Neural cell (in vitro differentiated cells): ENCODE measurements around the gene GJB3.
"Not testable (repeated sequence)": the region's sequence is repeated elsewhere in the genome, so short reads cannot be mapped to it uniquely, and the experiment has no call there.

Source experiments
- EP300 ChIP-seq: fragments of 450-650 bp; conservative IDR thresholded peaks from 2 replicates; pipeline ENCODE4 v1.6.1; 2014; ENCODE audit warnings: antibody characterized with exemption, mild to moderate bottlenecking, moderate library complexity; ENCODE audit not compliant: poor library complexity, severe bottlenecking
- EZH2 ChIP-seq: fragments of 200-600, 300-800 bp; shearing (Covaris generic), sonication (generic); IDR thresholded peaks from 2 replicates; pipeline ENCODE4 v1.6.1; 2014; ENCODE audit warnings: antibody characterized with exemption, low read length, borderline replicate concordance, mild to moderate bottlenecking; ENCODE audit not compliant: insufficient read depth, poor library complexity, severe bottlenecking
- MXI1 ChIP-seq: fragments of 450-650 bp; conservative IDR thresholded peaks from 2 replicates; pipeline ENCODE4 v1.6.1; 2014; ENCODE audit warnings: antibody characterized with exemption, mild to moderate bottlenecking; ENCODE audit not compliant: poor library complexity, severe bottlenecking
- POLR2AphosphoS5 ChIP-seq: IDR thresholded peaks from 2 replicates; pipeline ENCODE4 v1.6.1; 2012
- SMC3 ChIP-seq: fragments of 450-650 bp; conservative IDR thresholded peaks from 2 replicates; pipeline ENCODE4 v1.6.1; 2014; ENCODE audit warnings: antibody characterized with exemption, mild to moderate bottlenecking, moderate library complexity; ENCODE audit not compliant: poor library complexity
- TAF1 ChIP-seq: IDR thresholded peaks from 2 replicates; pipeline ENCODE4 v1.6.1; 2012; ENCODE audit warnings: low read depth
- TF ChIP-seq, protein P1 (sequence below): fragments of 450-650 bp; IDR thresholded peaks from 2 replicates; pipeline ENCODE4 v1.5.1; 2014; ENCODE audit warnings: antibody characterized with exemption, mild to moderate bottlenecking, moderate library complexity; ENCODE audit not compliant: poor library complexity, severe bottlenecking
- TF ChIP-seq, protein P2 (sequence below): IDR thresholded peaks from 2 replicates; pipeline ENCODE4 v1.6.1; 2012; ENCODE audit warnings: borderline replicate concordance

DNA sequence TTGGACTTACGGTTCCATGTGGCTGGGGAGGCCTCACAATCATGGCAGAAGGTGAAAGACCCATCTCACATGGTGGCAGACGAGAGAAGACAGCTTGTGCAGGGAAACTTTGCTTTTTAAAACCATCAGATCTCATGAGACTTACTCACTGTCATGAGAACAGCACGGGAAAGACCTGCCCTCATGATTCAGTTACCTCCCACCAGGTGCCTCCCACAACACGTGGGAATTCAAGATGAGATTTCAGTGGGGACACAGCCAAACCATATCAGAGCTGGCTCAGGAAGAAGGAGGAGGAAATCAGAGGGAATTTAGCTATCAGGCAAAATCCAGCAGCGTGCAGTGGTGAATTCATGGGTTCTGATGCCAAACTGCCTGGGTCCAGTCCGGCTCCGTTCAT is 48.2 kb upstream of the GJB3 start:
- not testable (repeated sequence) for TF ChIP-seq MXI1, POLR2AphosphoS5, TAF1, EP300, EZH2, SMC3
- TF ChIP-seq, protein P1, sequence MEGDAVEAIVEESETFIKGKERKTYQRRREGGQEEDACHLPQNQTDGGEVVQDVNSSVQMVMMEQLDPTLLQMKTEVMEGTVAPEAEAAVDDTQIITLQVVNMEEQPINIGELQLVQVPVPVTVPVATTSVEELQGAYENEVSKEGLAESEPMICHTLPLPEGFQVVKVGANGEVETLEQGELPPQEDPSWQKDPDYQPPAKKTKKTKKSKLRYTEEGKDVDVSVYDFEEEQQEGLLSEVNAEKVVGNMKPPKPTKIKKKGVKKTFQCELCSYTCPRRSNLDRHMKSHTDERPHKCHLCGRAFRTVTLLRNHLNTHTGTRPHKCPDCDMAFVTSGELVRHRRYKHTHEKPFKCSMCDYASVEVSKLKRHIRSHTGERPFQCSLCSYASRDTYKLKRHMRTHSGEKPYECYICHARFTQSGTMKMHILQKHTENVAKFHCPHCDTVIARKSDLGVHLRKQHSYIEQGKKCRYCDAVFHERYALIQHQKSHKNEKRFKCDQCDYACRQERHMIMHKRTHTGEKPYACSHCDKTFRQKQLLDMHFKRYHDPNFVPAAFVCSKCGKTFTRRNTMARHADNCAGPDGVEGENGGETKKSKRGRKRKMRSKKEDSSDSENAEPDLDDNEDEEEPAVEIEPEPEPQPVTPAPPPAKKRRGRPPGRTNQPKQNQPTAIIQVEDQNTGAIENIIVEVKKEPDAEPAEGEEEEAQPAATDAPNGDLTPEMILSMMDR, result not testable (repeated sequence)
- TF ChIP-seq, protein P2, sequence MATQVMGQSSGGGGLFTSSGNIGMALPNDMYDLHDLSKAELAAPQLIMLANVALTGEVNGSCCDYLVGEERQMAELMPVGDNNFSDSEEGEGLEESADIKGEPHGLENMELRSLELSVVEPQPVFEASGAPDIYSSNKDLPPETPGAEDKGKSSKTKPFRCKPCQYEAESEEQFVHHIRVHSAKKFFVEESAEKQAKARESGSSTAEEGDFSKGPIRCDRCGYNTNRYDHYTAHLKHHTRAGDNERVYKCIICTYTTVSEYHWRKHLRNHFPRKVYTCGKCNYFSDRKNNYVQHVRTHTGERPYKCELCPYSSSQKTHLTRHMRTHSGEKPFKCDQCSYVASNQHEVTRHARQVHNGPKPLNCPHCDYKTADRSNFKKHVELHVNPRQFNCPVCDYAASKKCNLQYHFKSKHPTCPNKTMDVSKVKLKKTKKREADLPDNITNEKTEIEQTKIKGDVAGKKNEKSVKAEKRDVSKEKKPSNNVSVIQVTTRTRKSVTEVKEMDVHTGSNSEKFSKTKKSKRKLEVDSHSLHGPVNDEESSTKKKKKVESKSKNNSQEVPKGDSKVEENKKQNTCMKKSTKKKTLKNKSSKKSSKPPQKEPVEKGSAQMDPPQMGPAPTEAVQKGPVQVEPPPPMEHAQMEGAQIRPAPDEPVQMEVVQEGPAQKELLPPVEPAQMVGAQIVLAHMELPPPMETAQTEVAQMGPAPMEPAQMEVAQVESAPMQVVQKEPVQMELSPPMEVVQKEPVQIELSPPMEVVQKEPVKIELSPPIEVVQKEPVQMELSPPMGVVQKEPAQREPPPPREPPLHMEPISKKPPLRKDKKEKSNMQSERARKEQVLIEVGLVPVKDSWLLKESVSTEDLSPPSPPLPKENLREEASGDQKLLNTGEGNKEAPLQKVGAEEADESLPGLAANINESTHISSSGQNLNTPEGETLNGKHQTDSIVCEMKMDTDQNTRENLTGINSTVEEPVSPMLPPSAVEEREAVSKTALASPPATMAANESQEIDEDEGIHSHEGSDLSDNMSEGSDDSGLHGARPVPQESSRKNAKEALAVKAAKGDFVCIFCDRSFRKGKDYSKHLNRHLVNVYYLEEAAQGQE, result not testable (repeated sequence)
